ENCODE data around the gene PQBP1. TPM values are rescaled to one million over a fixed set of nuclear protein-coding genes. Genes with fewer than 3 reads are reported as not detected.

The PQBP1 gene
- total RNA-seq, 1 experiment from 2014 or later = 133 TPM

DNA sequence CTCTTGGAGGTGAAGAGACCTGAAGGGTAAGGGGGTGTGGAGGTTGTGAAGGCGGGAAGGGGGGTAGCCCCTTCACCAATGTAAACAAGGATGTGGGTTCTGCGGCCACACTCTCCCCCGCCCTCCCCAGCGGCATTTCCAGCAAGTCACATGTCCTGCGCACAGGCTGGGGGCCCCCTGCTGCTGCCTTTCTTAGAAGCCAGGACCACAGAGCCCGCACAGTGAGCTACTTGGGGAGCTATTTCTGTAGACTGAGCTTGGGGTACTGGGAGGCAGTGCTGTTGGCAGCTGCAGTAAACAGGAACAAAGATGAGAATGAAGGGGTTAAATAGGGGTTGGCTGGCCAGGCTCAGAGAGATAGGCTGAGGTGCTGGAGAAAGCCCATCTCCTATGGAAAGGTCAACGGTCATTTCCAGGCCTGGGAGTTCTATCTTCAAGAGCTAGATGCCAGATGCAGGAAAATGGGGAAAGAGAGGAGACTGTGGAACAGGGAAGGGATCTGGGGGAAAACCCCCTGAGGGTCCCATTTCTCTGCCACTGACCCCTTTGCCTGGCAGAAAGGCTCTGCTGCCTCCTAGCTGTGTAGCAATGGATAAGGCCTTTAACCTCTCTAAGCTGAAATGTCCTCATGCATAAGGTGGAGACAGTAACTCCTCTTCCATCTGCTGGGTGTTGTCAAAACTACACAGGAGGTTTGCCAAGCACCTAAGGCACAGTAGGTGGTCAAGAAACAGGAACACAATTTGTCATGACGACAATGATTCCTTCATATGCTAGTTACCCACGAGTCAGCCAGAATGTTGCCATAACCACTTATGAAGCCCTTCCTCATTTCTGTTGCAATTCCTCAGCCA lies 39.6 kb downstream of the PQBP1 start:
- no peaks in the 10 kb centered on the region for H3K9me3 ChIP-seq (ENCODE audit: low read depth, low read length, poor library complexity, severe bottlenecking)
- H3K27ac ChIP-seq (ENCODE audit: low read depth, low read length, poor library complexity, severe bottlenecking) = no peak overlapping the region
- BruUV-seq (replicated peaks) = no TSS peak
- intact Hi-C loops (cut with micrococcal nuclease; ENCODE audit: unreplicated experiment) = no loop called here
- ChIA-PET POLR2A (ENCODE audit: low non-redundant PET) (interaction anchor here (0.6 kb wide), 1 partner anchor 103 kb away, joined by 4 read pairs; no protein-coding TSS in a partner anchor), CTCF (no interaction called here)
- no peak for TF ChIP-seq EZH2 (IDR thresholded peaks at IDR 0.05; ENCODE audit: borderline replicate concordance, low read depth, low read length, poor library complexity, severe bottlenecking)
- TF ChIP-seq, protein P1, sequence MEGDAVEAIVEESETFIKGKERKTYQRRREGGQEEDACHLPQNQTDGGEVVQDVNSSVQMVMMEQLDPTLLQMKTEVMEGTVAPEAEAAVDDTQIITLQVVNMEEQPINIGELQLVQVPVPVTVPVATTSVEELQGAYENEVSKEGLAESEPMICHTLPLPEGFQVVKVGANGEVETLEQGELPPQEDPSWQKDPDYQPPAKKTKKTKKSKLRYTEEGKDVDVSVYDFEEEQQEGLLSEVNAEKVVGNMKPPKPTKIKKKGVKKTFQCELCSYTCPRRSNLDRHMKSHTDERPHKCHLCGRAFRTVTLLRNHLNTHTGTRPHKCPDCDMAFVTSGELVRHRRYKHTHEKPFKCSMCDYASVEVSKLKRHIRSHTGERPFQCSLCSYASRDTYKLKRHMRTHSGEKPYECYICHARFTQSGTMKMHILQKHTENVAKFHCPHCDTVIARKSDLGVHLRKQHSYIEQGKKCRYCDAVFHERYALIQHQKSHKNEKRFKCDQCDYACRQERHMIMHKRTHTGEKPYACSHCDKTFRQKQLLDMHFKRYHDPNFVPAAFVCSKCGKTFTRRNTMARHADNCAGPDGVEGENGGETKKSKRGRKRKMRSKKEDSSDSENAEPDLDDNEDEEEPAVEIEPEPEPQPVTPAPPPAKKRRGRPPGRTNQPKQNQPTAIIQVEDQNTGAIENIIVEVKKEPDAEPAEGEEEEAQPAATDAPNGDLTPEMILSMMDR (conservative IDR thresholded peaks at IDR 0.05; ENCODE audit: low read depth, low read length) = no peak
- no peak overlapping the region for H3K4me3 ChIP-seq (ENCODE audit: low read depth, low read length, poor library complexity, severe bottlenecking)
- peaks cover 17% of the 10 kb centered on the region for H3K36me3 ChIP-seq (ENCODE audit: insufficient read depth, low read length, poor library complexity, severe bottlenecking)
- DNase-seq (ENCODE audit: low spot score) = no peak
- H3K27me3 ChIP-seq (replicated peaks; ENCODE audit: insufficient read depth, low read depth, low read length, poor library complexity) = no peaks in the 10 kb centered on the region
- H3K4me1 ChIP-seq (ENCODE audit: insufficient read depth, low read length, poor library complexity, severe bottlenecking) = no peaks in the 10 kb centered on the region

DNA sequence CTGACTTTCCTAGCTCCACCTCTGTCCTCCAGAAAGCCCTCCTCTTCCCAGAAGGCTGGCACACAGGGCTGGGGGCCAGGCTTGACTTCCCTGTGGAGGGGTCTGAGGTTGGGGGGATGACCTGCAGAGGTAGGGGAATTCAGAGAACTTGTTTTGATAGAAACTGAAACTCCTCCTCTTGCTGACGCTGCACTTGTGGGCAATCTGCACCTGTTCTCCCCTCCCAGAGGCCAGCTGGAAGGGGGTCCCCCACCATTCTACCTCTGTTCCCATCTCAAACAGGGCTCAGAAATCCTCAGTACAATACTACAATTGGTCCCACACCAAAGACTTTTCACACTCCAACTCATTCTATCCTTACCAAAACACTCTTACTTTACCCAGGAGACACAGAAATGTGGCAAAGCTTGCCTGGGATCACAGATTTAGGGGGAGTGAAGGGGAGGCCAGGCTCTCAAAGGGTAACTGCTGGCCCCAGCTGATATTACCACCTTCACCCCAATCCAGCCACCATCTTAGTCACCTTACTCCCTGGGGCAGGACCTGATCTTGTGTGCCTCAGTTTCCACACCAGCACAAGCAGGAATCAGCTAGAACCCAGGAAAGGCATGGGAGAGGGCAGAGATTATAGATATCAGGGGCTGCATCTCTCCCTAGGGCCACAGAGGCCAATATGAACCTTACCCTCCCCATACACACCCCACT lies 41.1 kb downstream of the PQBP1 start:
- TF ChIP-seq EZH2 (IDR thresholded peaks at IDR 0.05; ENCODE audit: borderline replicate concordance, low read depth, low read length, poor library complexity, severe bottlenecking) = no peak
- TF ChIP-seq, protein P1 (conservative IDR thresholded peaks at IDR 0.05; ENCODE audit: low read depth, low read length) = no peak
- H3K36me3 ChIP-seq (ENCODE audit: insufficient read depth, low read length, poor library complexity, severe bottlenecking) = peaks cover 9% of the 10 kb centered on the region
- no peak overlapping the region for H3K4me3 ChIP-seq (ENCODE audit: low read depth, low read length, poor library complexity, severe bottlenecking)
- ChIA-PET CTCF (no interaction called here), POLR2A (ENCODE audit: low non-redundant PET) (no interaction called here)
- H3K4me1 ChIP-seq (ENCODE audit: insufficient read depth, low read length, poor library complexity, severe bottlenecking) = no peaks in the 10 kb centered on the region
- H3K27ac ChIP-seq (ENCODE audit: low read depth, low read length, poor library complexity, severe bottlenecking) = no peak overlapping the region
- H3K27me3 ChIP-seq (replicated peaks; ENCODE audit: insufficient read depth, low read depth, low read length, poor library complexity) = no peaks in the 10 kb centered on the region
- no TSS peak for BruUV-seq (replicated peaks)
- no peak for DNase-seq (ENCODE audit: low spot score)
- intact Hi-C loops (cut with micrococcal nuclease; ENCODE audit: unreplicated experiment) = no loop called here
- H3K9me3 ChIP-seq (ENCODE audit: low read depth, low read length, poor library complexity, severe bottlenecking) = no peaks in the 10 kb centered on the region

DNA sequence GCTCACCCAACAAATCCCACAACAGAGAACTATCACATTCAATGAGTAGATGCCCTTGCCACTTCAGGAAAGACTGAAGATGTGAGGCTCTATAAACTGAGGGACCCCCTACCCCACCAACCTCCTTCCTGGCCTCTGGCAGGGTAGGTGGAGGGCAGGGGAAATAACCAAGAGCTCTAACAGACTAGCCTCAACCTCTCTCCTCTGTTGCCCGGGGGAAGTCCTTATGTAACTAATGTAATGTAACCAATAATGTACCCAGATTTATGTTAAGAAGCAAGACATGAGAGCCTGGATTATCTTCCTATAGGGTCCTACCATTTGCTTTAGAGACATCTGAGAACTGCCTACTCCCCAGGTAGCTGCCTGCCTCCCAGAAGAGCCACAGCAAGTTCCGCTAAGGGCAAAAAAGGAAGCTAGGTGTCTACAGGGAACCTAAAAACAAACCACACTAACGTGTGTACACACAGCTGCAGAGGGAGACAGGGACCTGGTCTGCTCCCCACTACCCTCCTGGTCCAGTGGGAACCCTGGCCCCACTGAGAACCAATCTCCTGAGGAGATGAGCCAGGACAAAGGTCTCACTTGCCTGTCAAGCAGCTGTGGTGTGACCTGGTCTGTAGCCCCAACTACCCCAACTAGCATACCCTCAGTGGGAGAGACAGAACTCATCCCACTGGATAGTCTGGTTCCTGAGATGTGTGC lies 41.9 kb downstream of the PQBP1 start:
- TF ChIP-seq EZH2 (IDR thresholded peaks at IDR 0.05; ENCODE audit: borderline replicate concordance, low read depth, low read length, poor library complexity, severe bottlenecking) = no peak
- TF ChIP-seq, protein P1 (conservative IDR thresholded peaks at IDR 0.05; ENCODE audit: low read depth, low read length) = no peak
- Histone ChIP-seq H3K4me3 (ENCODE audit: low read depth, low read length, poor library complexity, severe bottlenecking) (no peak overlapping the region), H3K9me3 (ENCODE audit: low read depth, low read length, poor library complexity, severe bottlenecking) (no peaks in the 10 kb centered on the region), H3K27me3 (replicated peaks; ENCODE audit: insufficient read depth, low read depth, low read length, poor library complexity) (no peaks in the 10 kb centered on the region), H3K4me1 (ENCODE audit: insufficient read depth, low read length, poor library complexity, severe bottlenecking) (no peaks in the 10 kb centered on the region), H3K36me3 (ENCODE audit: insufficient read depth, low read length, poor library complexity, severe bottlenecking) (peaks cover 3% of the 10 kb centered on the region), H3K27ac (ENCODE audit: low read depth, low read length, poor library complexity, severe bottlenecking) (no peak overlapping the region)
- BruUV-seq (replicated peaks) = no TSS peak
- intact Hi-C loops (cut with micrococcal nuclease; ENCODE audit: unreplicated experiment) = loop anchor here (10.0 kb wide), 1 partner anchor 135 kb away; the partner anchor contains the start of gene HDAC6
- ChIA-PET CTCF (no interaction called here), POLR2A (ENCODE audit: low non-redundant PET) (no interaction called here)
- no peak for DNase-seq (ENCODE audit: low spot score)
